HAP-1 (cell line): ENCODE data around the gene FNBP1.

Experiments used
- DNase-seq, 2 experiments: peaks; one replicate each; pipeline ENCODE4 v3.0.0-alpha.2; 2016 to 2020; ENCODE audit warnings: low spot score in 2 of 2
- H3K27me3 ChIP-seq: fragments of 250-450 bp; sonication (Bioruptor Pico); 2 replicates; pipeline ENCODE4 v1.5.1; 2020; ENCODE audit warnings: low read depth, mild to moderate bottlenecking, moderate library complexity
- H3K36me3 ChIP-seq: fragments of 250-450 bp; sonication (Bioruptor Pico); replicated peaks from 2 replicates; pipeline ENCODE4 v1.5.1; 2020; ENCODE audit warnings: mild to moderate bottlenecking
- H3K4me1 ChIP-seq: fragments of 250-450 bp; sonication (Bioruptor Pico); 2 replicates; pipeline ENCODE4 v1.5.1; 2020; ENCODE audit warnings: mild to moderate bottlenecking
- H3K4me3 ChIP-seq: fragments of 250-450 bp; sonication (Bioruptor Pico); 2 replicates; pipeline ENCODE4 v1.5.1; 2020; ENCODE audit warnings: mild to moderate bottlenecking, moderate library complexity
- H3K9me3 ChIP-seq: fragments of 250-450 bp; sonication (Bioruptor Pico); 2 replicates; pipeline ENCODE4 v1.5.1; 2020; ENCODE audit warnings: mild to moderate bottlenecking, moderate library complexity
- in situ Hi-C: fragments of 300-500 bp; cut with MboI; formaldehyde crosslinking; loops from 3 replicates; pipeline ENCODE4 v1.14.3; 2020; ENCODE audit warnings: low sequenced_read_pairs, inconsistent platforms, mixed read lengths

FNBP1 gene

GRCh38 chr9:130042885-130043653 lies at the start of gene FNBP1:
Gene FNBP1 (minus strand): TSS chr9:130043189. CDS start chr9:130042975, 214 bp downstream.
- Histone ChIP-seq H3K36me3 (no peaks in the 10 kb centered on the region), H3K9me3 (no peaks in the 10 kb centered on the region), H3K4me3 (peak within 1 kb of the TSS; percentile 56), H3K27me3 (no peaks in the 10 kb centered on the region), H3K4me1 (peaks cover 30% of the 10 kb centered on the region)
- DNase-seq, result peak; percentile 68 to 89
- in situ Hi-C loops, result no loop called here

GRCh38 chr9:130090915-130091314 lies 47.9 kb upstream of the FNBP1 start:
- DNase-seq, result no peak
- H3K4me1 ChIP-seq, result no peaks in the 10 kb centered on the region
- no peaks in the 10 kb centered on the region for H3K9me3 ChIP-seq
- no peak overlapping the region for H3K4me3 ChIP-seq
- in situ Hi-C loops, result no loop called here
- peaks cover 17% of the 10 kb centered on the region for H3K36me3 ChIP-seq
- H3K27me3 ChIP-seq, result no peaks in the 10 kb centered on the region

GRCh38 chr9:130089141-130089540 lies 46.2 kb upstream of the FNBP1 start:
- in situ Hi-C loops, result no loop called here
- Histone ChIP-seq H3K36me3 (peaks cover 14% of the 10 kb centered on the region), H3K9me3 (no peaks in the 10 kb centered on the region), H3K4me1 (no peaks in the 10 kb centered on the region), H3K27me3 (no peaks in the 10 kb centered on the region), H3K4me3 (no peak overlapping the region)
- DNase-seq, result no peak

GRCh38 chr9:130088051-130088450 lies 45.1 kb upstream of the FNBP1 start:
- in situ Hi-C loops, result no loop called here
- peaks cover 14% of the 10 kb centered on the region for H3K36me3 ChIP-seq
- no peaks in the 10 kb centered on the region for H3K27me3 ChIP-seq

GRCh38 chr9:130084337-130084736 lies 41.3 kb upstream of the FNBP1 start:
- DNase-seq, result no peak
- H3K4me1 ChIP-seq, result no peaks in the 10 kb centered on the region
- H3K9me3 ChIP-seq, result no peaks in the 10 kb centered on the region
- H3K27me3 ChIP-seq, result no peaks in the 10 kb centered on the region
- H3K36me3 ChIP-seq, result peaks cover 22% of the 10 kb centered on the region
- in situ Hi-C loops, result no loop called here
- no peak overlapping the region for H3K4me3 ChIP-seq

More at GRCh38 chr9:130088051-130088450, 45.1 kb upstream of the FNBP1 start:
- DNase-seq, result no peak
- Histone ChIP-seq H3K4me3 (no peak overlapping the region), H3K9me3 (no peaks in the 10 kb centered on the region), H3K4me1 (no peaks in the 10 kb centered on the region)

- Histone ChIP-seq H3K36me3 (peaks cover 36% of the 10 kb centered on the region), H3K27me3 (no peaks in the 10 kb centered on the region)
- in situ Hi-C loops, result no loop called here
These were observed 35.6 kb upstream of the FNBP1 start for GRCh38 chr9:130078547-130078946.

GRCh38 chr9:130073373-130073772 lies 30.4 kb upstream of the FNBP1 start:
- DNase-seq, result no peak

More at GRCh38 chr9:130078547-130078946, 35.6 kb upstream of the FNBP1 start:
- Histone ChIP-seq H3K4me1 (no peaks in the 10 kb centered on the region), H3K9me3 (no peaks in the 10 kb centered on the region), H3K4me3 (no peak overlapping the region)
- no peak for DNase-seq

GRCh38 chr9:130072515-130073235 lies 29.7 kb upstream of the FNBP1 start:
- in situ Hi-C loops, result no loop called here
- Histone ChIP-seq H3K4me1 (no peaks in the 10 kb centered on the region), H3K4me3 (no peak overlapping the region), H3K27me3 (no peaks in the 10 kb centered on the region), H3K36me3 (peaks cover 11% of the 10 kb centered on the region), H3K9me3 (no peaks in the 10 kb centered on the region)
- DNase-seq, result no peak

More at GRCh38 chr9:130073373-130073772, 30.4 kb upstream of the FNBP1 start:
- in situ Hi-C loops, result no loop called here
- Histone ChIP-seq H3K36me3 (peaks cover 16% of the 10 kb centered on the region), H3K4me3 (no peak overlapping the region), H3K27me3 (no peaks in the 10 kb centered on the region), H3K9me3 (no peaks in the 10 kb centered on the region), H3K4me1 (no peaks in the 10 kb centered on the region)

- Histone ChIP-seq H3K4me1 (no peaks in the 10 kb centered on the region), H3K27me3 (no peaks in the 10 kb centered on the region), H3K4me3 (no peak overlapping the region), H3K9me3 (no peaks in the 10 kb centered on the region), H3K36me3 (no peaks in the 10 kb centered on the region)
- DNase-seq, result no peak
- in situ Hi-C loops, result no loop called here
These were observed 26.1 kb upstream of the FNBP1 start for GRCh38 chr9:130069048-130069447.

GRCh38 chr9:130064621-130065020 lies 21.6 kb upstream of the FNBP1 start:
- Histone ChIP-seq H3K4me3 (no peak overlapping the region), H3K9me3 (no peaks in the 10 kb centered on the region), H3K27me3 (no peaks in the 10 kb centered on the region), H3K4me1 (no peaks in the 10 kb centered on the region), H3K36me3 (no peaks in the 10 kb centered on the region)
- no peak for DNase-seq
- in situ Hi-C loops, result no loop called here

- Histone ChIP-seq H3K4me1 (no peaks in the 10 kb centered on the region), H3K27me3 (no peaks in the 10 kb centered on the region), H3K36me3 (no peaks in the 10 kb centered on the region), H3K4me3 (no peak overlapping the region), H3K9me3 (no peaks in the 10 kb centered on the region)
- no peak for DNase-seq
- in situ Hi-C loops, result no loop called here
These were observed 19.8 kb upstream of the FNBP1 start for GRCh38 chr9:130062750-130063149.

- DNase-seq, result no peak
- no peaks in the 10 kb centered on the region for H3K27me3 ChIP-seq
- in situ Hi-C loops, result no loop called here
- H3K4me3 ChIP-seq, result no peak overlapping the region
- no peaks in the 10 kb centered on the region for H3K4me1 ChIP-seq
- H3K36me3 ChIP-seq, result no peaks in the 10 kb centered on the region
- H3K9me3 ChIP-seq, result no peaks in the 10 kb centered on the region
These were observed 17.3 kb upstream of the FNBP1 start for GRCh38 chr9:130060296-130060695.

GRCh38 chr9:130058887-130059286 lies 15.9 kb upstream of the FNBP1 start:
- Histone ChIP-seq H3K9me3 (no peaks in the 10 kb centered on the region), H3K4me1 (no peaks in the 10 kb centered on the region; the same call in 1 of the 2 replicates), H3K4me3 (no peak overlapping the region), H3K36me3 (peaks cover 1% of the 10 kb centered on the region; the same call in 1 of the 2 replicates), H3K27me3 (no peaks in the 10 kb centered on the region)
- no peak for DNase-seq
- in situ Hi-C loops, result no loop called here

GRCh38 chr9:130058154-130058553 lies 15.2 kb upstream of the FNBP1 start:
- Histone ChIP-seq H3K9me3 (no peaks in the 10 kb centered on the region), H3K36me3 (peaks cover 2% of the 10 kb centered on the region; the same call in 1 of the 2 replicates), H3K4me3 (no peak overlapping the region), H3K4me1 (no peaks in the 10 kb centered on the region; the same call in 1 of the 2 replicates), H3K27me3 (no peaks in the 10 kb centered on the region)
- in situ Hi-C loops, result no loop called here
- no peak for DNase-seq
